AG10803 (cell line): Measurements from ENCODE around the gene MYL12A.
"Not testable (repeated sequence)": the region's sequence is repeated elsewhere in the genome, so short reads cannot be mapped to it uniquely, and the experiment has no call there.

Source experiments
- DNase-seq: peaks from one replicate; pipeline ENCODE4 v3.0.0; 2010; ENCODE audit warnings: low read depth
- H3K4me3 ChIP-seq: 2 replicates; pipeline ENCODE4 v1.5.1; 2011; ENCODE audit warnings: mild to moderate bottlenecking, low read length, control low read depth
- CTCF ChIP-seq: conservative IDR thresholded peaks from 2 replicates; pipeline ENCODE4 v1.5.1; 2011; ENCODE audit warnings: mild to moderate bottlenecking, low read length, control low read depth, inconsistent platforms

Gene MYL12A

GRCh38 chr18:3218819-3219218, 28.8 kb upstream of the MYL12A start:
- H3K4me3 ChIP-seq = no peak overlapping the region
- DNase-seq = no peak
- no peak for TF ChIP-seq CTCF

- DNase-seq = no peak
- no peak overlapping the region for H3K4me3 ChIP-seq
- no peak for TF ChIP-seq CTCF
These were observed 28.4 kb upstream of the MYL12A start for GRCh38 chr18:3219241-3219630.

GRCh38 chr18:3219631-3220335, 27.8 kb upstream of the MYL12A start, which contains the start of gene MYOM1:
Gene MYOM1 (minus strand): TSS chr18:3219968. CDS start chr18:3215223, 4,745 bp downstream.
- DNase-seq = no peak
- no peak within 1 kb of the TSS for H3K4me3 ChIP-seq
- TF ChIP-seq CTCF = no peak

GRCh38 chr18:3220868-3221267, 26.7 kb upstream of the MYL12A start:
- H3K4me3 ChIP-seq, DNase-seq: not testable (repeated sequence)

- DNase-seq = no peak
- no peak overlapping the region for H3K4me3 ChIP-seq
- TF ChIP-seq CTCF = no peak
These were observed 26.1 kb upstream of the MYL12A start for GRCh38 chr18:3221496-3221895.

GRCh38 chr18:3223356-3223755, 24.2 kb upstream of the MYL12A start:
- H3K4me3 ChIP-seq = no peak overlapping the region
- no peak for TF ChIP-seq CTCF
- no peak for DNase-seq

- no peak overlapping the region for H3K4me3 ChIP-seq
- no peak for DNase-seq
- no peak for TF ChIP-seq CTCF
These were observed 23.4 kb upstream of the MYL12A start for GRCh38 chr18:3224223-3224622.
